Activated CD8-positive, alpha-beta memory T cell treated with anti-CD3 and anti-CD28 coated beads, Interleukin-2, amount 50 U/mL, for 4 hours (primary cell): ENCODE data around the gene EMC1.
"Not testable (repeated sequence)": the region's sequence is repeated elsewhere in the genome, so short reads cannot be mapped to it uniquely, and the experiment has no call there.

Source experiments
- DNase-seq: peaks from one replicate; pipeline ENCODE4 v3.0.0-alpha.2; 2020

Gene EMC1

DNA sequence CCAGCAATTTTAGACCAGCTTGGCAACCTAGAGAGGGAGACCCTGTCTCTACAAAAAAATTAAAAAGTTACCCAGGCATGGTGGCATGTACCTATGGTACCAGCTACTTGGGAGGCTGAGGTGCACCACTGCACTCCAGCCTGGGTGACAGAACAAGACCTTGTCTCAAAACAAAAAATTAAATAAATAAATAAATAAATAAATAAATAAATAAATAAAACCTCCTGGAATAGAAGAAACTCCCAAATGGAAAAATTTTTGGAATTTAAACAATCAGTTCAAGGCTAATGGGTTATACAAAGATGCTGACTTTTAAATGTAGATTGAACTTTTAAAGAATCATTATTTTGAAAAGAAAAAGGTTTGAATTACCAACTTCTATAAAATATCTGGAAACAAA is 63.5 kb downstream of the EMC1 start:
- DNase-seq, result no peak

DNA sequence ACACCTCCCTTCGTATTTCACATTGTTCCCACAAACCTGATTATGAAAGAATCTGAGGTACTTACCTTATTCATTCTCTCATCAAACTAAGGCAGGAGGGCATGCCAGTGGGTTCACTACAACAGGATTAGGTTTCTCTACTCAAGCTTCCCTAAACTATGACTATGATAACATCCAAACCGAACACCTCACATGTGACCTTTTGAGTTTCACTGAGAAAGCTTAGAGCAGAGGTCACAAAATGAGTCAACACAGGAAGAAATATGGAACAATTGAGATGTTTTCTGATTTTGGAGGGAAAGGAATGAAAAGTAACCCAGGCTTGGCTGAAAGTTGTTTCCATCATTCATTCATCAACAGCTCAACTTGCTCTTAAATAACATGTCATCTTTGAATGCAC is 65.3 kb downstream of the EMC1 start:
- DNase-seq, result no peak

DNA sequence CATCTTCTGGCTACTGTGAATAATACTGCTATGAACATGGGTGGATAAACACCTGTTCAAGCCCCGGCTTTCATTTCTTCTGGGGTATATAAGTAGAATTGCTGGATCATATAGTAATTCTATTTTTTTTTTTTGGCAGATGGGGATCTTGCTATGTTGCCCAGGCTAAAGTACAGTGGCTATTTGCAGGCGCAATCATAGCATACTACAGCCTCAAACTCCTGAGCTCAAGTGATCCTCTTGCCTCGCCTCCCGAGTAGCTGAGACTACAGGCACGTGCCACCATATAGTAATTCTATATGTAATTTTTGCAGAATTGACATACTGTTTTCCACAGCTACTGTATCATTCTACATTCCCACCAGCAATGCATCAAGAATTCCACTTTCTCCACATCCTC is 69.1 kb downstream of the EMC1 start:
- no peak for DNase-seq

DNA sequence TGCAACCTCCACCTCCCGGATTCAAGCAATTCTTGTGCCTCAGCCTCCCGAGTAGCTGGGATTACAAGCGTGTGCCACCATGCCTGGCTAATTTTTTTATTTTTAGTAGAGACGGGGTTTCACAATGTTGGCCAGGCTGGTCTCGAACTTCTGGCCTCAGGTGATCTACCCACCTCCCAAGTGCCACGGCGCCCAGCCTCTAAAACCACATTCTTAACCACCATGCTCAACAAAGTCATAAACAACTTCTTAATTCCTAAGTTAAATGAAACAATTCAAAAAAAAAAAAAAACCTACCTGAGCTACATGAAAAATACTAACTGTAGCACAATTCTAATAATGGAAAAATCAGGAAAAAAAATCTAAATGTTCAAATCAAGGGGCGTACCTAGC is 71.1 kb downstream of the EMC1 start:
- not testable (repeated sequence) for DNase-seq

DNA sequence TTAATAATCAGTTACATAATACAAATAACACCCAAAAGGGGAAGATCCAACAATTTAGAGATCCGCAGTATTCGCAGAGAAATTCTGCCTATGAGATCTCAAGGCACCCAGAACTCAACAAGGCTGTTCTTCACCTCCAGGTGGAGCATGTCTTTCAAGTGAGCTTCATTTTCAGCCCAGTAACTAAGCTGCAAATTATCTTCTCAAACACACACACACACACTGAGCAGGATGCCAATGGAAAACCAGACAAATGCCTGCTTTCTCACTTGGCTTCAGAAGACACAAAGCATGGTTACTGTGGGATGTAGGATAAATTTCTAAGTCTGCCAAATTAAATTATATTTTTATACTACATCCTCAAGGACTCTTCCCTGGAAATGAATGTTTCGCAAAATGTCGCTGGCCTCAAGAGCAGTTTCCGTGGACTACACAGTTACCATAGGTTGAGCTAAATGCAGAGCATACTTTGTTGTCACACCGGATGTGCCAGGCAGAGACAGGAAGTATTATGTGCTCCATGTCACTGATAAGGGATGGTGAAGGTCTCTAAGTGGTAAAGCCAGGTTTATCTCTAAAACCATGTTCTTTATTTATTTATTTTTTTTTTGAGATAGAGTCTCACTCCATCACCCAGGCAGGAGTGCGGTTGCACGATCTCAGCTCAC is 71.6 kb downstream of the EMC1 start:
- DNase-seq, result no peak

DNA sequence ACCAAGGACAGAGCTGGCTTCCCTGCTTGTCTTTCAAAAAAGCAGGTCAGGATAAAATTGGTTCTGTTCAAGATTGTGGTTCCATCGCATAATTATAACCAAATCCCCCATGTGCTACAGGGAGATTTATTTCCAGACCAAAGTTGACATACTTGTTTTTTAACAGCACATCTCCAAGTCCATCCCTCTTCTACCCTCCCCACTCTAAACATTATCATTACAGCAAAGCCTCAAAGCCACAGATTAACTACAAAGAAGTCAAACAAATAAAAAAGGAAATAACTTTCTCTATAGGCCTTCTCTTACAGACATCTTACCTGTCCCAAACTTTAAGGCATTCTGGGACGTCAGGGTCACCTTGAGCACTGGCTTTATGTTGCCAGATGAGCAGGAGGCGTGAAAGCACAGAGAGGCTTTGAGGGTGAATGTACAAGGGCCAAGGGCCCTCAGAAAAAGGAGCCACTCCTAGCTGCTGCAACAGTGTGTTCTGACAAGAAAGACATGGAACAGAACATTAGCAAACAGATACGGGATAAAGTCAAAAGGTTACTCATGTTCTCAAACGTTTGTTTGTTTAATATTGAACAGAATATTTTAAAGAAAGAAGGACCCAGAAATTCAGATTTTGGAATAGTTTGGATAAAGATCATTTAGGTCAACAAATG is 72.5 kb downstream of the EMC1 start:
- DNase-seq, result no peak

DNA sequence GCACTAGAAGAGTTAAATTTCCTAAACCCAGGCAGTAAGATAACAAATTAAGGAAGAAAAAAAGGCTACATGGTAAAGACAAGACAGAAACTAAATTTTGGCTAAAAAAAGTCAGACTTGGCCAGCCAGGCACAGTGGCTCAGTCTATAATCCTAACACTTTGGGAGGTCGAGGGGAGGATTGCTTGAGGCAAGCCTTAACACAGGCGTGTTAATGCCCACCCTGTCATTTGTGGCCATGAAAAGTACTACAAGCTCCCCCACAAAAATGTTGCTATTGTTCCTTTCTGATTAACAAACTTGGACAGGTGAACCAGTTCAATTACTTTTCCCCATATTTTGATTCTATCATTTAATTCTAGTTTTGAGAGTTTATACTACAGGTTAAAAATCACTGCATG is 73.5 kb downstream of the EMC1 start:
- no peak for DNase-seq

DNA sequence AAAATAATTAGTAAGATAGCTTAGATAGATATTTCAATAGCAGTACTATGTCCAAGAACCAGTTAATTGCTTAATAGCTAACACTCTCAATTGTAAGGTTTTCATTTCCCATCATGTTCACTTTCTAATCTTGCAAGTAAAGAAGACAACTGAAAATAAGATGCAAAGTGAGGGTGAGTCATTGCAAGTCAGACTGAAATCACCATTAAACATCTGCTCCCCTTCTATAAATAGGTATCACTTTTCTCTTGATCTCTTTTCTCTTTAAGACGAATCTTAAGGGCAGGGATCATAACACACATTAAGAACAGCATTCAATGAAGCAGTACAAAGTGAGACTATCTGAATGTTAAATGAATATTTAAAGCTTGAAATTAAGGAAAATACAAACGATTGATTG is 81.7 kb downstream of the EMC1 start:
- DNase-seq, result no peak

DNA sequence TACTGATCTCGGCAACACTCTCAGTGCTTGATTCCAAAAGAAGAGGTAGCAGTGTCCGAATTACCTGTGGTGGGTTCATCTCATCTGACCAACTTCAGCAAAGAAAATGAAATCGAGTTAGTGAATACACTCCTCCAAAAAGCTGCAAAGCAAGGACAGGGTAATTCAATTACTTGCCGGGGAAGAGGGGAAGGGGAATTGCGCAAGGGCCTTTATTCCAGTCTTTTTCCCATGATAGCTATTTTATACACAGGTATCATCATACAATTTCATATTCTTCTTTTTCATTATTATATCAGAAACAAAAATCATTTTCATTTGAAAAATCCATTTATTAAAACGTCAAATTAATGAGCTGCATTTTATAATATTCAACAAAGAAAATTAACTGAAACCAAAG is 84.2 kb downstream of the EMC1 start:
- no peak for DNase-seq

DNA sequence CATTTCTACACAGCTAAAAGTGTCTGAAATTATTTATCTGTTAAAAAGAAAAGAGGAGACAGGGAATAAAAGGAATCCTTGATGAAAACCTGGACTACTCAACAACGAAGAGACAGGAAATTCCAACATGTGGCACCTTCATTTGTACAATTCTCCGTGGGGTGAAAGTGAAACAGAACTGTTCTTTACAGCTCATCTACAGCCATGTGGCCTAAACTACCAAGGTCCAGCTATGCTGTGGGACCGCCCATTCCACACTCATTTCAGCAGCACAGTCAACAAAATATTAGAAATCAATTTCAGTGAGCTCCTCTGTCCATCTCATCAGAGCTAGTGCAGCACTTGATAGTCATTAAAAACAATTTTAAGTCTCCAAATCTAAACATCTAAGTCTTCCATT is 85.3 kb downstream of the EMC1 start:
- no peak for DNase-seq
